Tibial nerve (tissue), 4 donors: ENCODE results near the gene FBXW5. TPM values are rescaled to one million over a fixed set of nuclear protein-coding genes. Genes with fewer than 3 reads are reported as not detected.
A peak's percentile ranks its signal among the peaks of the same experiment; 100 is the strongest.

Experiments
- DNase-seq, 2 donors: peaks; one replicate each; pipeline ENCODE4 v3.0.0-alpha.2; 2019; ENCODE audit warnings: low spot score in 2 of 2
- H3K27ac ChIP-seq, 4 donors: fragments of 200-600 bp; sonication (generic) in 3 of 4; one replicate each; pipeline ENCODE4 v1.5.1; 2017 to 2019; ENCODE audit warnings: mild to moderate bottlenecking in 1 of 4
- H3K27me3 ChIP-seq, 2 donors: fragments of 200-600 bp; sonication (generic) in 1 of 2; one replicate each; pipeline versions ENCODE4 v1.5.1 to v1.6.0; 2017 to 2019
- H3K36me3 ChIP-seq, 3 donors: fragments of 200-600 bp; sonication (generic); one replicate each; pipeline ENCODE4 v1.5.1; 2018 to 2019
- H3K4me1 ChIP-seq, 4 donors: fragments of 200-600 bp; sonication (generic) in 3 of 4; one replicate each; pipeline ENCODE4 v1.5.1; 2017 to 2019
- H3K4me3 ChIP-seq, 4 donors: fragments of 200-600 bp; sonication (generic) in 3 of 4; one replicate each; pipeline ENCODE4 v1.5.1; 2017 to 2019; ENCODE audit warnings: mild to moderate bottlenecking in 1 of 4, moderate library complexity in 1 of 4
- H3K9me3 ChIP-seq, 4 donors: fragments of 200-600 bp; sonication (generic) in 3 of 4; one replicate each; pipeline ENCODE4 v1.5.1; 2017 to 2019
- EP300 ChIP-seq, 2 donors: sonication (generic); formaldehyde crosslinking; IDR thresholded peaks; one replicate each; pipeline ENCODE4 v1.6.1; 2017; ENCODE audit warnings: antibody characterized with exemption in 2 of 2, mild to moderate bottlenecking in 1 of 2
- POLR2A ChIP-seq, 2 donors: fragments of 450-650 bp; IDR thresholded peaks; one replicate each; pipeline ENCODE4 v1.6.1; 2017; ENCODE audit warnings: antibody characterized with exemption in 2 of 2, mild to moderate bottlenecking in 2 of 2, moderate library complexity in 2 of 2
- WGBS, 2 donors: methylation state at CpG; one replicate each; pipeline ENCODE4 v1.1.5; 2018; 5-methylcytosine and 5-hydroxymethylcytosine counted together
- total RNA-seq, 4 donors: library from RNA; depleted of rRNA; stranded (reverse); fragments of >200 nt; gene quantifications; one replicate each; pipeline ENCODE4 v1.1.0, GENCODE V29; 2016
- TF ChIP-seq, protein P1 (sequence below), 5 experiments: fragments of 200-600 bp in 3 of 5; fragments of 450-650 bp in 2 of 5; sonication (generic) in 3 of 5; IDR thresholded peaks; one replicate each; pipeline ENCODE4 v1.5.1; 2016 to 2019; ENCODE audit warnings: antibody characterized with exemption in 5 of 5, mild to moderate bottlenecking in 3 of 5, moderate library complexity in 2 of 5

FBXW5 gene
- total RNA-seq, 4 donors from 2014 or later = 138 to 227 (median 193) TPM

DNA sequence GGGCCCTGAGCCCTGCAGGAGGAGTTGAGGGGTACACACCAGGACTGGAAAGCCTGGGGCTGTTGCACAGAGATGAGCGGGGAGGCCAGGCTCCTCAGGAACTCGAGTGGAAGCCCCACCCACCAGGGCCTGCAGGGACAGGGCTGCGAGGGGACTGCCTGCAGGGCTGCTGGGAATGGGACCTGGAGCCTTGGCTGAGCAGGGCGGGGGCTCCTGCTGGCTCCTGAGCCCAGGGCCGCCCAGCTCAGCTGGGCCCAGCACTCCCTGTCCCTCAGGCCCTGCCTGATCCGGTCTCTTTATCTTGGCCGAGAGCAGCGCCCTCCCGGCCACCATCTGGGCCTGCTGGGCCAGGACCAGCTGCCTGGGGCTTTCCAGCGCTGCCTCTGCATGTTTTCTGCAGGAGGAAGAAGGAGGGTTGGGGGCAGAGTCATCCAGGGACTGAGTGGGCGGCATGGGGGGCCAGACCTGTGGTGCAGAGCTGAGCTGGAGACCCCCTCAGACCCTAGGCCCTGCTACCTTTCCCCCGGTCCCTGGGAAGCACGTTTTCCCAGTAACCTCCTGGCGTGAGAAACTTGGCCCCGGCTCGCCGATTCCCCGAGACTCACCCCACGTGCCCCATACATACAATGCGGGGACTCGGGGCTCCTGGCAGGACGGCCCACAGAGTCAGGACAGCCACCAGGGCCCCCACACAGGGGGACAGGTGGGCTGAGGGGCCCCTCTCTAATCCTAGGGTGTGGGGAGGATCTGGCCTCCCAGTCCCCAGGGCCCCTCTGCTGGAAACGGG is 16.9 kb upstream of the FBXW5 start:
- H3K9me3 ChIP-seq = no peaks in the 10 kb centered on the region
- no peaks in the 10 kb centered on the region for H3K36me3 ChIP-seq
- WGBS, 2 donors = 64 to 72% methylated on average over 19 to 21 of the region's 23 CpGs
- no peak overlapping the region for H3K4me3 ChIP-seq
- TF ChIP-seq, protein P1, sequence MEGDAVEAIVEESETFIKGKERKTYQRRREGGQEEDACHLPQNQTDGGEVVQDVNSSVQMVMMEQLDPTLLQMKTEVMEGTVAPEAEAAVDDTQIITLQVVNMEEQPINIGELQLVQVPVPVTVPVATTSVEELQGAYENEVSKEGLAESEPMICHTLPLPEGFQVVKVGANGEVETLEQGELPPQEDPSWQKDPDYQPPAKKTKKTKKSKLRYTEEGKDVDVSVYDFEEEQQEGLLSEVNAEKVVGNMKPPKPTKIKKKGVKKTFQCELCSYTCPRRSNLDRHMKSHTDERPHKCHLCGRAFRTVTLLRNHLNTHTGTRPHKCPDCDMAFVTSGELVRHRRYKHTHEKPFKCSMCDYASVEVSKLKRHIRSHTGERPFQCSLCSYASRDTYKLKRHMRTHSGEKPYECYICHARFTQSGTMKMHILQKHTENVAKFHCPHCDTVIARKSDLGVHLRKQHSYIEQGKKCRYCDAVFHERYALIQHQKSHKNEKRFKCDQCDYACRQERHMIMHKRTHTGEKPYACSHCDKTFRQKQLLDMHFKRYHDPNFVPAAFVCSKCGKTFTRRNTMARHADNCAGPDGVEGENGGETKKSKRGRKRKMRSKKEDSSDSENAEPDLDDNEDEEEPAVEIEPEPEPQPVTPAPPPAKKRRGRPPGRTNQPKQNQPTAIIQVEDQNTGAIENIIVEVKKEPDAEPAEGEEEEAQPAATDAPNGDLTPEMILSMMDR (IDR thresholded peaks at IDR 0.05) = no peak
- TF ChIP-seq EP300 (IDR thresholded peaks at IDR 0.05) = peak in 1 of 2 donors; percentile 23
- no peak for DNase-seq
- H3K27me3 ChIP-seq = no peaks in the 10 kb centered on the region
- H3K4me1 ChIP-seq = peaks cover 0 to 78% (median 23%) of the 10 kb centered on the region in 4 donors
- H3K27ac ChIP-seq = peak overlapping the region; percentile 41 to 88 (median 60)

DNA sequence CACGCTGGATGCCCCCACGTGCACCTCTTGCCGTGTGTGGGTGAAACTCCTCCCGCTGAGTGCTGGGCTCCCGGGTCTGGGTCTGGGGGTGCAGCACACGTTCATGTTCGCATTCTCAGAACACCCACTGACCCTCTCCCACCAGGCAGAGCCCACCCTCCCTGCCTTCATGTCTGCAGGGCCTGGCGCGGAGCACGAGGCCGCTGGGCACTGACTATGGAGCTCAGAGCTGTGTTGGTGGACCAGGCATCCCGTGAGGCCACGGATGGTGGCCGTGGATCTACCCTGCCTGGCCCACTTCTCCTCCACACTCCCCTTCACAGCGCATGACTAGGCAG is 16.4 kb upstream of the FBXW5 start:
- Histone ChIP-seq H3K9me3 (no peaks in the 10 kb centered on the region), H3K36me3 (no peaks in the 10 kb centered on the region), H3K27me3 (no peaks in the 10 kb centered on the region), H3K4me1 (peaks cover 0 to 73% (median 17%) of the 10 kb centered on the region in 4 donors), H3K27ac (peak overlapping the region; percentile 41 to 88 (median 60)), H3K4me3 (no peak overlapping the region)
- 76 to 85% methylated on average over 11 to 14 of the region's 15 CpGs for WGBS, 2 donors
- DNase-seq = no peak
- TF ChIP-seq EP300 (IDR thresholded peaks at IDR 0.05) = no peak
- TF ChIP-seq, protein P1 (IDR thresholded peaks at IDR 0.05) = no peak

DNA sequence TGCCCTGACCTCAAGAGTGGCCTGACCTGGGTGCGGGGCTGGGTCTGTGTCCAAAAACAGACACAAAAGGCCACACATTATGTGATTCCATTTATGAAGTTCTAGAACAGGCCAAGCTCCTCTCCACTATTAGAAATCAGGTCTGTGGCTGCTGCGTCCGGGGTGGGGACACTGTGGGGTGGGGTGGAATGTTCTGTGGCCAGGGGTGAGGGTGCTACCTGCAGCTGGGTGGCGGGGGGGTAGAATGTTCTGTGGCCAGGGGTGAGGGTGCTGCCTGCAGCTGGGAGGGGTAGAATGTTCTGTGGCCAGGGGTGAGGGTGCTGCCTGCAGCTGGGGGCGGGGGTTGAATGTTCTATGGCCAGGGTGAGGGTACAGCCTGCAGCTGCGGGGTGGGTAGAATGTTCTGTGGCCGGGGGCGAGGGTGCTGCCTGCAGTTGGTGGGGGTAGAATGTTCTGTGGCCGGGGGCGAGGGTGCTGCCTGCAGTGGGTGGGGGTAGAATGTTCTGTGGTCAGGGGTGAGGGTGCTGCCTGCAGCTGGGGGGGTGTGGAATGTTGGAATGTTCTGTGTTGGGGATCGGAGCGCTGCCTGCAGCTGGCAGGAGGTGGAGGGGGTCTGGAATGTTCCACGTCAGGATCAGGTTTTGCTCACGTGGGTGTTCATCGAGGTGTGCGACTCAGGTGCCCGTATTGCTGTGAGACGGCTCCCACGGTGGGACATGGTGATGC is 15.8 kb upstream of the FBXW5 start:
- no peak for DNase-seq
- Histone ChIP-seq H3K4me1 (peaks cover 0 to 69% (median 15%) of the 10 kb centered on the region in 4 donors), H3K9me3 (no peaks in the 10 kb centered on the region), H3K4me3 (no peak overlapping the region), H3K27me3 (no peaks in the 10 kb centered on the region), H3K27ac (peak overlapping the region; percentile 41 to 88 (median 76)), H3K36me3 (no peaks in the 10 kb centered on the region)
- 57 to 63% methylated on average over 16 to 19 of the region's 19 CpGs for WGBS, 2 donors
- TF ChIP-seq EP300 (IDR thresholded peaks at IDR 0.05) (no peak), POLR2A (IDR thresholded peaks at IDR 0.05) (no peak)

DNA sequence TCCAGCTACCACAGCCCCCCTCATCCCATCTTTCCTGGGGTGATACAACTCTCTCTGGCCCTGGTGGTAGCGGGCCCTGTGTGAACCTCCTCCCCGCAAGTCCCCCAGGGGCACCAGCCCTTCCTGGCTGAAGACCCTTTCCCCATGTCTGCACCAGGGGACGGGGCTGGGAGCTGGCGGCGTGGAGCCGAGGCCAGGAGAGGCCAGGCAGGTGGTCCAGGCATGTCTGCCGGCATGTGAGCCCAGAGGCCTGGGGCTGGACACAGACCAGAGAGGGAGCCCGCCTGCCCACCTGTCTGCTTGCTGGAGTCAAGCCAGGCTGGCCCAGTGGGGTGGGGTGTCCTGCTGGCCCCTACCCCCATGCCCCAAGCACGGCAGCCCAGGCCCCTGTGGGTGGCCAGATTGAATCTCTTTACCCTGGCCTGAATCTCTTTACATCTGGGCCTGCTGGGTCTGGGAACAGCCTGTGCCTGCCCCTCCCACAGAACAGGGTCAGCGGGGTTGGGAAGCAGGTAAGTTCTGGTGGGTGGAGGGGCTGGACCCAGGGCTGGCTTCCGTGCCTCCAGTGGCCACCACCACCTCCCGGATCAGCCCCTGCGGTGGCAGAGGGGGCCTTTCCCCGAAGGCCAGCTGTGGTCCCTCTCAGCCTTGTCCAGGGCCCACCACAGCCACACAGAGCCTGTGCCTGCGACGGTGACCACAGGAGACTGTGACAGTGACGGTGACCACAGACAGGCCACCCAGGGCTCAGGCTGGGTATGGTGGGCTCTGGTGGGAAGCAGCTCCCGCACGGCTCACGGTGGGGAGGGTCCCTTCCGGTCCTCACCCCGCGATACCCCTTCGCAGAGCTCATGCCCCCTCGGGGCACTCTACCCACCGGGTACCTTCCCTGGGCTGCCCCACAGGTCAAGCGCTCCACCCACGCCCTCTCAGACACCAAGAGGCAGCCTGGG is 14.6 kb upstream of the FBXW5 start:
- peaks cover 0 to 58% (median 12%) of the 10 kb centered on the region in 4 donors for H3K4me1 ChIP-seq
- no peak for DNase-seq
- H3K27ac ChIP-seq = peak overlapping the region; percentile 28 to 88 (median 75)
- 79 to 90% methylated on average over 6 to 27 of the region's 28 CpGs for WGBS, 2 donors
- H3K4me3 ChIP-seq = no peak overlapping the region
- H3K36me3 ChIP-seq = no peaks in the 10 kb centered on the region
- no peak for TF ChIP-seq EP300 (IDR thresholded peaks at IDR 0.05)
- no peak for TF ChIP-seq POLR2A (IDR thresholded peaks at IDR 0.05)
- TF ChIP-seq, protein P1 (IDR thresholded peaks at IDR 0.05) = no peak
- H3K9me3 ChIP-seq = no peaks in the 10 kb centered on the region
- no peaks in the 10 kb centered on the region for H3K27me3 ChIP-seq

DNA sequence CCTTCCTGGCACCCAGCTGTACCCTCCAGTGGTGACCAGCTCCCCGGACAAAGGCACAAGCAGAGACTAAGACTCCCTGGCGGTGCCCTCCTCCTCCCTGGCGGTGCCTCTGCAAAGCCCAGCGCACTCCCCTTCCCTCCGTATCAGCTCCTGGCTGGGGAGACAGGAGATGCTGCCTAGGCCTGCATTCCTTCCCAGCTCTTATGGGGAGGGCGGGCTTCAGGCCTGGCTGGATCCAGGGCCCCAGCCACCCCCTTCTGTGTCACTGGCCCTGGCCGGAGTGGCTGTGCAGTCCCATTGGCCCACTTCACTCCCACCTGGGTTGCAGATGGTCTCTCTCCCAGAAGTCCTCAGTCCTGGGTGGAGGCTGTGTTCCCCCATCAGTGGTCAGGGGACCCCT is 13.9 kb upstream of the FBXW5 start:
- H3K36me3 ChIP-seq = no peaks in the 10 kb centered on the region
- no peaks in the 10 kb centered on the region for H3K27me3 ChIP-seq
- peaks cover 0 to 51% (median 11%) of the 10 kb centered on the region in 4 donors for H3K4me1 ChIP-seq
- peak overlapping the region in 3 of 4 donors; percentile 65 to 88 (median 85) for H3K27ac ChIP-seq
- H3K4me3 ChIP-seq = no peak overlapping the region
- H3K9me3 ChIP-seq = no peaks in the 10 kb centered on the region
- TF ChIP-seq EP300 (IDR thresholded peaks at IDR 0.05) = no peak
- TF ChIP-seq, protein P1 (IDR thresholded peaks at IDR 0.05) = no peak
- no peak for TF ChIP-seq POLR2A (IDR thresholded peaks at IDR 0.05)
- no peak for DNase-seq
- 85 to 94% methylated on average over 7 of the region's 7 CpGs for WGBS, 2 donors
